HepG2 (cell line): ENCODE results near the gene NFE2L2.

Experiments used
- JUND ChIP-seq: sonication (generic); formaldehyde crosslinking; IDR thresholded peaks from 2 replicates; pipeline ENCODE4 v1.8.0; 2022; ENCODE audit warnings: mild to moderate bottlenecking, missing genetic modification reagents
- TEAD2 ChIP-seq: sonication (generic); formaldehyde crosslinking; IDR thresholded peaks from 2 replicates; pipeline ENCODE4 v1.9.0; 2021; ENCODE audit warnings: missing genetic modification reagents

DNA sequence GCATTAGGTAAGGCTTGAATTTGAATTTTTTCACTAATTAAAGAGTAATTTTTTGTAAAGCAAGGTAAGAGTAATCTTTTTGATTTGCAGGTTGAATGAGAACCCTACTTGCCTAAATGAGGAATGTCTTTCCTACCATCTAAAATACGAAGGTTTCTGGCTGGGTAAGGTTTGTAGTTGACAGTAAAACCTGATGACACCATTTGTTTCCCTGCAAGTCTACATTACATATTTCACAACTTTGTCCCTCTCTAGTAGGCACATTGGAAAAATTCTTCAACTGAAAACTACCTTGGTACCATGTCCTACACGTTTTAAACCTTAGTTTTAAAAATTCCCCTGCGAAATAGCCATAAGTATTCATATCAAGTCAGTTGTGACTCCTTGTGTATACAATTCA is 42.6 kb downstream of the NFE2L2 start:
- TF ChIP-seq JUND (CRISPR knock-in tag) (no peak), TEAD2 (no peak)
